HG03354 (cell line): ENCODE data around the gene RPRD1B.

Experiments
- ATAC-seq: cut with Tn5 transposase; IDR thresholded peaks from one replicate; pipeline ENCODE4 v1.9.1; 2021; ENCODE audit warnings: mild to moderate bottlenecking; ENCODE audit not compliant: unreplicated experiment, poor library complexity, severe bottlenecking

RPRD1B gene

GRCh38 chr20:38113401-38114325 lies 80.1 kb downstream of the RPRD1B start:
- no peak for ATAC-seq

- ATAC-seq, result no peak
Measured at GRCh38 chr20:38114353-38114791, 80.8 kb downstream of the RPRD1B start.

GRCh38 chr20:38115205-38115604 lies 81.7 kb downstream of the RPRD1B start:
- ATAC-seq, result no peak

- no peak for ATAC-seq
Measured at GRCh38 chr20:38115896-38116295, 82.3 kb downstream of the RPRD1B start.

- ATAC-seq, result no peak
Measured at GRCh38 chr20:38116409-38117165, 83.0 kb downstream of the RPRD1B start.

GRCh38 chr20:38117205-38117604 lies 83.7 kb downstream of the RPRD1B start:
- no peak for ATAC-seq

GRCh38 chr20:38117635-38118034 lies 84.1 kb downstream of the RPRD1B start:
- ATAC-seq, result no peak

GRCh38 chr20:38119446-38119845 lies 85.9 kb downstream of the RPRD1B start:
- ATAC-seq, result no peak

GRCh38 chr20:38120625-38120988 lies 87.1 kb downstream of the RPRD1B start:
- ATAC-seq, result no peak

- ATAC-seq, result no peak
Measured at GRCh38 chr20:38121741-38122140, 88.2 kb downstream of the RPRD1B start.

- no peak for ATAC-seq
Measured at GRCh38 chr20:38123021-38123587, 89.6 kb downstream of the RPRD1B start.

- no peak for ATAC-seq
Measured at GRCh38 chr20:38125157-38126056, 91.9 kb downstream of the RPRD1B start.

- ATAC-seq, result no peak
Measured at GRCh38 chr20:38126146-38126921, 92.8 kb downstream of the RPRD1B start.

GRCh38 chr20:38126932-38127621 lies 93.5 kb downstream of the RPRD1B start:
- ATAC-seq, result no peak

GRCh38 chr20:38127920-38128528 lies 94.5 kb downstream of the RPRD1B start:
- ATAC-seq, result no peak

- no peak for ATAC-seq
Measured at GRCh38 chr20:38128691-38129090, 95.1 kb downstream of the RPRD1B start.

- ATAC-seq, result no peak
Measured at GRCh38 chr20:38129248-38129865, 95.8 kb downstream of the RPRD1B start.
